Erythroblast (primary cell): ENCODE measurements around the gene POTEG.
"Not testable (repeated sequence)": the region's sequence is repeated elsewhere in the genome, so short reads cannot be mapped to it uniquely, and the experiment has no call there.

ENCODE experiments used
- GATA1 ChIP-seq: IDR thresholded peaks from 2 replicates; pipeline ENCODE4 v1.6.1; 2011; ENCODE audit warnings: low read depth, mild to moderate bottlenecking, control low read depth, low read length, moderate library complexity
- POLR2A ChIP-seq: IDR thresholded peaks from 2 replicates; pipeline ENCODE4 v1.6.1; 2011; ENCODE audit warnings: mild to moderate bottlenecking, low read length

DNA sequence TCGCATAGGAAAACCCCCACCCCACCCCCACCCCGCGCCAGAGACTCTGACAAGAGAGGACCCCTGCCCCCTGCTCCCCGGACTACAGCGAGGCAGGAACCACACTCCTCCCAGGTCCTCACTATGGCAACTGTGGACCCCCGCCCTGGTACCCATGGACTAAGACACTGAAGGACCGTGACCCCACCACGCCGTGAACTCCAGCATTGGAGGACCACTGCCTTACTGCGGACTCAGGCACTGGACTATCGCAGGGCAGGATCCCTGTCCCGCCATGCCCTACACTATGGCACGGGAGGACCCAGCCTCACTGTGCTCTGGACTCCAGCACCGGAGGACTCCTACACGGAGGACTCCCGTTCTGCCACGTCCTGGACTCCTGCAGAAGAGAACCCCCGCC lies 71.8 kb downstream of the POTEG start:
- not testable (repeated sequence) for TF ChIP-seq POLR2A, GATA1
